HCT116 (cell line): ENCODE results near the gene PPFIA1. TPM values are rescaled to one million over a fixed set of nuclear protein-coding genes. Genes with fewer than 3 reads are reported as not detected.

Experiments
- ATAC-seq: fragments of 200-7000 bp; cut with Tn5 transposase; 2 replicates; pipeline ENCODE4 v1.9.1; 2020; ENCODE audit warnings: mild to moderate bottlenecking, moderate library complexity
- BruUV-seq: library from RNA; stranded (reverse); fragments of 400-500 nt; replicated peaks from 2 replicates; lab custom pipeline; 2021; lab: Mats Ljungman, UMichigan
- CTCF ChIA-PET: fragments of 300-600 bp; sonication (Branson Sonifier 250); formaldehyde crosslinking; loops from one replicate; lab custom pipeline; 2021; ENCODE audit warnings: antibody characterized with exemption; lab: Charles Lee
- POLR2A ChIA-PET: fragments of 300-600, 350-600 bp; sonication (Branson Sonifier 250); formaldehyde crosslinking; loops from one replicate; lab custom pipeline; 2021; ENCODE audit warnings: antibody characterized with exemption; lab: Charles Lee
- RAD21 ChIA-PET, 2 experiments: fragments of 300-600 bp; sonication (Branson Sonifier 250); formaldehyde crosslinking; loops; one replicate each; lab custom pipeline; 2023; ENCODE audit warnings: low total read pairs in 2 of 2; ENCODE audit not compliant: uncharacterized antibody in 2 of 2, unreplicated experiment in 2 of 2, low non-redundant PET in 1 of 2; lab: Charles Lee
- DNase-seq: peaks from one replicate; pipeline ENCODE4 v3.0.0-alpha.2; 2010; ENCODE audit warnings: low read depth, low spot score
- H2AFZ ChIP-seq: fragments of 200-600 bp; shearing (Covaris generic), sonication (generic); 2 replicates; pipeline ENCODE4 v1.6.1; 2017; ENCODE audit warnings: low read depth, mixed run types, mixed read lengths, antibody characterized with exemption, low read length; ENCODE audit not compliant: poor library complexity, severe bottlenecking
- H3K27ac ChIP-seq: 2 replicates; pipeline ENCODE4 v1.5.1; 2012; ENCODE audit warnings: low read depth, low read length
- H3K27me3 ChIP-seq: fragments of 200-600 bp; sonication (generic); 2 replicates; pipeline ENCODE4 v1.6.1; 2016; ENCODE audit warnings: mixed run types, low read length, mixed read lengths; ENCODE audit not compliant: insufficient read depth
- H3K36me3 ChIP-seq, 2 experiments: fragments of 200-500 bp in 1 of 2; fragments of 200-600 bp in 1 of 2; sonication (Bioruptor generic) in 1 of 2; sonication (generic) in 1 of 2; 2 replicates each; pipeline versions ENCODE4 v1.5.1 to v1.6.1; 2014 to 2016; ENCODE audit warnings: low read length in 2 of 2, inconsistent platforms in 1 of 2, mixed read lengths in 1 of 2, mixed run types in 1 of 2; ENCODE audit not compliant: insufficient read depth in 2 of 2, control insufficient read depth in 1 of 2
- H3K4me1 ChIP-seq, 2 experiments: fragments of 200-600 bp in 1 of 2; sonication (generic) in 1 of 2; 2 replicates each; pipeline versions ENCODE4 v1.5.1 to v1.6.1; 2012 to 2017; ENCODE audit warnings: low read length in 2 of 2, inconsistent platforms in 1 of 2, mild to moderate bottlenecking in 1 of 2, mixed read lengths in 1 of 2, mixed run types in 1 of 2, moderate library complexity in 1 of 2; ENCODE audit not compliant: insufficient read depth in 2 of 2, control insufficient read depth in 1 of 2
- H3K4me2 ChIP-seq: fragments of 200-600 bp; sonication (generic); 2 replicates; pipeline ENCODE4 v1.6.1; 2017; ENCODE audit warnings: mixed run types, low read length, mixed read lengths
- H3K4me3 ChIP-seq, 2 experiments: fragments of 200-600 bp in 1 of 2; sonication (generic) in 1 of 2; replicated peaks in 1 of 2; 2 replicates each; pipeline ENCODE4 v1.5.1; 2011 to 2016; ENCODE audit warnings: low read length in 2 of 2, control low read depth in 1 of 2, low read depth in 1 of 2, mild to moderate bottlenecking in 1 of 2, mixed read lengths in 1 of 2, mixed run types in 1 of 2
- H3K79me2 ChIP-seq: fragments of 200-600 bp; sonication (generic); 2 replicates; pipeline ENCODE4 v1.6.1; 2017; ENCODE audit warnings: mild to moderate bottlenecking, mixed run types, low read length, moderate library complexity, mixed read lengths; ENCODE audit not compliant: insufficient read depth
- H3K9ac ChIP-seq: fragments of 200-600 bp; sonication (generic); 2 replicates; pipeline ENCODE4 v1.6.1; 2016; ENCODE audit warnings: low read length, mixed read lengths
- H3K9me2 ChIP-seq: fragments of 200-600 bp; sonication (generic), shearing (Covaris generic); 2 replicates; pipeline ENCODE4 v1.6.1; 2017; ENCODE audit warnings: mixed run types, mild to moderate bottlenecking, moderate library complexity; ENCODE audit not compliant: insufficient read depth
- H3K9me3 ChIP-seq, 2 experiments: fragments of 200-500 bp in 1 of 2; fragments of 200-600 bp in 1 of 2; sonication (Bioruptor generic) in 1 of 2; sonication (generic) in 1 of 2; 2 replicates each; pipeline ENCODE4 v1.6.1; 2014 to 2017; ENCODE audit warnings: low read length in 2 of 2, mixed read lengths in 2 of 2, inconsistent platforms in 1 of 2, low read depth in 1 of 2, mild to moderate bottlenecking in 1 of 2, mixed run types in 1 of 2, moderate library complexity in 1 of 2; ENCODE audit not compliant: control insufficient read depth in 1 of 2, insufficient read depth in 1 of 2
- H4K20me1 ChIP-seq: fragments of 200-600 bp; sonication (generic), shearing (Covaris generic); 2 replicates; pipeline ENCODE4 v1.6.1; 2017; ENCODE audit warnings: mixed run types, mild to moderate bottlenecking, moderate library complexity; ENCODE audit not compliant: insufficient read depth
- CBX3 ChIP-seq: IDR thresholded peaks from 2 replicates; pipeline ENCODE4 v1.6.1; 2012; ENCODE audit warnings: low read depth
- EZH2phosphoT487 ChIP-seq: fragments of 200-600 bp; IDR thresholded peaks from 2 replicates; pipeline ENCODE4 v1.6.1; 2018; ENCODE audit warnings: antibody characterized with exemption, borderline replicate concordance
- RAD21 ChIP-seq: IDR thresholded peaks from 2 replicates; pipeline ENCODE4 v1.6.1; 2012; ENCODE audit warnings: low read depth, mild to moderate bottlenecking
- REST ChIP-seq: IDR thresholded peaks from 2 replicates; pipeline ENCODE4 v1.6.1; 2012; ENCODE audit warnings: low read depth
- ZFX ChIP-seq: fragments of 450-650 bp; IDR thresholded peaks from 2 replicates; pipeline ENCODE4 v1.6.1; 2017
- intact Hi-C: fragments of 100-400 bp; cut with micrococcal nuclease; formaldehyde crosslinking; loops from 2 replicates; pipeline ENCODE4 v1.10.0; 2022
- microRNA counts: library from miRNA; unstranded; fragments of <30 nt; microRNA quantifications from one replicate; lab custom pipeline; 2015
- microRNA-seq: library from miRNA; unstranded; fragments of <30 nt; microRNA quantifications from one replicate; pipeline ENCODE4, GENCODE V29; 2016; ENCODE audit warnings: borderline number of aligned reads
- total RNA-seq: library from RNA; stranded (reverse); gene quantifications from one replicate; pipeline ENCODE4 v1.2.1, GENCODE V29; 2021; ENCODE audit not compliant: unreplicated experiment

Gene PPFIA1
- total RNA-seq, 1 experiment from 2014 or later = 48.6 TPM

GRCh38 chr11:70433526-70433925 is 163.0 kb downstream of the PPFIA1 start:
- no peak for TF ChIP-seq RAD21
- TF ChIP-seq ZFX = no peak
- no peak for TF ChIP-seq EZH2phosphoT487
- no peak for TF ChIP-seq REST
- TF ChIP-seq CBX3 = no peak
- POLR2A ChIA-PET = no interaction called here

More at GRCh38 chr11:70433526-70433925, 163.0 kb downstream of the PPFIA1 start:
- no TSS peak for BruUV-seq
- H3K9me2 ChIP-seq = no peaks in the 10 kb centered on the region
- H3K79me2 ChIP-seq = no peaks in the 10 kb centered on the region
- no peak overlapping the region for H2AFZ ChIP-seq
- H3K9ac ChIP-seq = no peak overlapping the region
- H3K4me2 ChIP-seq = no peak overlapping the region
- no peaks in the 10 kb centered on the region for H3K27me3 ChIP-seq
- ChIA-PET RAD21 (no interaction called here), CTCF (no interaction called here)
- H3K4me1 ChIP-seq = no peaks in the 10 kb centered on the region
- no peak overlapping the region for H3K4me3 ChIP-seq
- ATAC-seq = no peak
- no peak overlapping the region for H3K27ac ChIP-seq
- H3K36me3 ChIP-seq = peaks cover 52 to 62% of the 10 kb centered on the region in 2 experiments; a peak in 3 of 4 replicates
- H3K9me3 ChIP-seq = no peaks in the 10 kb centered on the region
- H4K20me1 ChIP-seq = no peaks in the 10 kb centered on the region
- intact Hi-C loops = no loop called here
- no peak for DNase-seq

MicroRNAs encoded within 50 kb of the gene (microRNA counts, 767-probe panel; counts per million panel counts)
- not detected for microRNA hsa-miR-548k (lab: Ali Mortazavi, UCI)

Small RNA genes within 50 kb of the gene (microRNA-seq; reads per million reads assigned to microRNA genes)
- gene MIR548K = 25.8 reads per million, percentile 46 among the genes with 10 or more reads in this experiment

Other genes starting within 250 kb of the PPFIA1 start
- gene ANO1, start 192.4 kb upstream of the PPFIA1 start, total RNA-seq = 41.7 TPM
- 26.7 TPM for gene FADD, start 67.4 kb upstream of the PPFIA1 start, total RNA-seq
- gene CTTN, start 127.8 kb downstream of the PPFIA1 start, total RNA-seq = 249 TPM